ENCODE data around the gene TRIO. TPM values are rescaled to one million over a fixed set of nuclear protein-coding genes. Genes with fewer than 3 reads are reported as not detected.

The TRIO gene
- total RNA-seq, 1 donor from 2014 or later: 148 TPM

GRCh38 chr5:14347522-14347921, 204.4 kb downstream of the TRIO start:
- no peak for DNase-seq
- Histone ChIP-seq H3K27ac (no peak overlapping the region), H3K4me3 (no peak overlapping the region), H3K4me1 (peaks cover 3% of the 10 kb centered on the region), H3K36me3 (peaks cover 21% of the 10 kb centered on the region), H3K27me3 (no peaks in the 10 kb centered on the region), H3K9me3 (no peaks in the 10 kb centered on the region)
- no peak for ATAC-seq
- TF ChIP-seq CTCF (IDR thresholded peaks at IDR 0.05): no peak
- intact Hi-C loops (cut with DNase I): no loop called here

GRCh38 chr5:14348142-14348541, 205.0 kb downstream of the TRIO start:
- DNase-seq (no peak), ATAC-seq (no peak)
- H3K27me3 ChIP-seq: no peaks in the 10 kb centered on the region
- H3K27ac ChIP-seq: no peak overlapping the region
- no peaks in the 10 kb centered on the region for H3K4me1 ChIP-seq
- no peaks in the 10 kb centered on the region for H3K9me3 ChIP-seq
- intact Hi-C loops (cut with DNase I): no loop called here
- H3K36me3 ChIP-seq: peaks cover 21% of the 10 kb centered on the region
- H3K4me3 ChIP-seq: no peak overlapping the region
- TF ChIP-seq CTCF (IDR thresholded peaks at IDR 0.05): no peak

GRCh38 chr5:14349029-14349428, 205.9 kb downstream of the TRIO start:
- no peak overlapping the region for H3K27ac ChIP-seq
- no peak overlapping the region for H3K4me3 ChIP-seq
- ATAC-seq: no peak
- intact Hi-C loops (cut with DNase I): no loop called here
- peaks cover 19% of the 10 kb centered on the region for H3K36me3 ChIP-seq
- no peaks in the 10 kb centered on the region for H3K4me1 ChIP-seq
- no peaks in the 10 kb centered on the region for H3K27me3 ChIP-seq
- DNase-seq: no peak
- no peak for TF ChIP-seq CTCF (IDR thresholded peaks at IDR 0.05)
- H3K9me3 ChIP-seq: no peaks in the 10 kb centered on the region

- Histone ChIP-seq H3K9me3 (no peaks in the 10 kb centered on the region), H3K27ac (no peak overlapping the region), H3K4me1 (peaks cover under 1% of the 10 kb centered on the region), H3K27me3 (no peaks in the 10 kb centered on the region), H3K4me3 (no peak overlapping the region), H3K36me3 (peaks cover 14% of the 10 kb centered on the region)
- DNase-seq (no peak), ATAC-seq (peak; percentile 49)
- intact Hi-C loops (cut with DNase I): no loop called here
- TF ChIP-seq CTCF (IDR thresholded peaks at IDR 0.05): no peak
Observed at GRCh38 chr5:14351086-14351661, 208.0 kb downstream of the TRIO start.

- Histone ChIP-seq H3K4me1 (peaks cover 3% of the 10 kb centered on the region), H3K36me3 (peaks cover 8% of the 10 kb centered on the region), H3K27me3 (no peaks in the 10 kb centered on the region), H3K9me3 (no peaks in the 10 kb centered on the region), H3K27ac (no peak overlapping the region), H3K4me3 (no peak overlapping the region)
- intact Hi-C loops (cut with DNase I): no loop called here
- DNase-seq (peak; percentile 73), ATAC-seq (peak; percentile 97)
- TF ChIP-seq CTCF (IDR thresholded peaks at IDR 0.05): peak; percentile 99
Observed at GRCh38 chr5:14351845-14352712, 208.9 kb downstream of the TRIO start.

All from upper lobe of right lung (tissue), 1 donor.